Activated CD4-positive, alpha-beta T cell treated with anti-CD3 and anti-CD28 coated beads, Interleukin-2, amount 10 ng/mL, durations not matched to agents 24 days and 14 days (primary cell): ENCODE data around the gene CFAP69. TPM values are rescaled to one million over a fixed set of nuclear protein-coding genes. Genes with fewer than 3 reads are reported as not detected.

Source experiments
- DNase-seq: peaks from one replicate; pipeline ENCODE4 v3.0.0; 2022
- H3K27ac Mint-ChIP-seq: one replicate; pipeline ENCODE4 v1.8.0; 2022; ENCODE audit warnings: mild to moderate bottlenecking, mixed read lengths
- H3K27me3 Mint-ChIP-seq: one replicate; pipeline ENCODE4 v1.8.0; 2022; ENCODE audit warnings: mixed read lengths
- H3K36me3 Mint-ChIP-seq: one replicate; pipeline ENCODE4 v1.8.0; 2022; ENCODE audit warnings: low read depth, mild to moderate bottlenecking, mixed read lengths
- H3K4me1 Mint-ChIP-seq: one replicate; pipeline ENCODE4 v1.8.0; 2021; ENCODE audit warnings: mixed read lengths
- H3K4me3 Mint-ChIP-seq: one replicate; pipeline ENCODE4 v1.8.0; 2022; ENCODE audit warnings: mild to moderate bottlenecking, moderate library complexity, mixed read lengths
- H3K9me3 Mint-ChIP-seq: one replicate; pipeline ENCODE4 v1.8.0; 2021; ENCODE audit warnings: mixed read lengths
- intact Hi-C: fragments of 100-400 bp; cut with micrococcal nuclease; formaldehyde crosslinking; loops from one replicate; pipeline ENCODE4 v1.15.1; 2023
- total RNA-seq: library from RNA; stranded (reverse); gene quantifications from 2 replicates; pipeline ENCODE4 v1.2.3, GENCODE V29; 2022

CFAP69 gene
- total RNA-seq, 1 donor from 2014 or later: not detected

- Mint-ChIP-seq H3K9me3 (no peaks in the 10 kb centered on the region), H3K4me3 (no peak overlapping the region), H3K36me3 (no peaks in the 10 kb centered on the region), H3K4me1 (no peaks in the 10 kb centered on the region), H3K27me3 (peaks cover 19% of the 10 kb centered on the region), H3K27ac (no peak overlapping the region)
- no peak for DNase-seq
- intact Hi-C loops: no loop called here
Observed at GRCh38 chr7:90222811-90223725, 21.9 kb upstream of the CFAP69 start.

DNA sequence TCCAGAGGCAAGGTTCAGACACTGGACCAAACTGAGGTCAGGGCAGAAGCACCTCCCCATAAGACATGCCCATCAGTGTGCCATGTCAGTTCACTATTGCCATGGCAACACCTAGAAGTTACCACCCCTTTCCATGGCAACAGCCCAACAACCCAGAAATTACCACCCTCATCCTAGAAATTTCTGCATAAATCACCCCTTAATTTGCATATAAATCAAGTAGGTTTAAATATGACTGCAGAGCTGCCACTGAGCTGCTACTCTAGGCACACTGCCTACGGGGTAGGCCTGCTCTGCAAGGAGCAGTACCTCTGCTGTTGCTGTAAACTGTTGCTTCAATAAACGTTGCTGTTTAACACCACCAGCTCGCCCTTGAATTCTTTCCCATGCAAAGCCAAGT, 20.8 kb upstream of the CFAP69 start:
- Mint-ChIP-seq H3K27ac (no peak overlapping the region), H3K4me3 (no peak overlapping the region), H3K27me3 (peaks cover 21% of the 10 kb centered on the region), H3K36me3 (no peaks in the 10 kb centered on the region), H3K9me3 (no peaks in the 10 kb centered on the region), H3K4me1 (no peaks in the 10 kb centered on the region)
- no peak for DNase-seq
- intact Hi-C loops: no loop called here

GRCh38 chr7:90225181-90225580, 19.8 kb upstream of the CFAP69 start:
- Mint-ChIP-seq H3K27me3 (peaks cover 23% of the 10 kb centered on the region), H3K36me3 (no peaks in the 10 kb centered on the region), H3K4me3 (no peak overlapping the region), H3K4me1 (no peaks in the 10 kb centered on the region), H3K27ac (no peak overlapping the region), H3K9me3 (no peaks in the 10 kb centered on the region)
- intact Hi-C loops: no loop called here
- DNase-seq: no peak

DNA sequence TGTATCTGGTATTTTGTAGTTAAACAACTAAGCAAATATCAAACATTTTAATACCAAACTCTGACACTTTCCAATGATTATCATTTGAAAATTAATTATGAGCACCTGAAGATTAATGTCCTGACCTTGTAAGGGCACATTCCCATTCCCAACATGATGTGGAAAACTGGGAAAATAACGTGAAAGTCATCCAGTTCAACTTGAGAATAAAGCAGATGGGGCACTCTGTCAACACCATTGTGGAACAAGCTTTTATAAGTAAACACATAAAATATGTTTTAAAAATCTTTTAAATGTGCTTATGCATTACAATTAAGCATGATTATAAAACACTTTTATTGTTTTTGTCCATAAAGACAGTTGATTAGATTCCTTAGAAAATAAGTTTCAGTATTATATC, 19.4 kb upstream of the CFAP69 start:
- DNase-seq: no peak
- Mint-ChIP-seq H3K4me1 (no peaks in the 10 kb centered on the region), H3K36me3 (no peaks in the 10 kb centered on the region), H3K27ac (no peak overlapping the region), H3K4me3 (no peak overlapping the region), H3K27me3 (peaks cover 20% of the 10 kb centered on the region), H3K9me3 (no peaks in the 10 kb centered on the region)
- intact Hi-C loops: no loop called here

DNA sequence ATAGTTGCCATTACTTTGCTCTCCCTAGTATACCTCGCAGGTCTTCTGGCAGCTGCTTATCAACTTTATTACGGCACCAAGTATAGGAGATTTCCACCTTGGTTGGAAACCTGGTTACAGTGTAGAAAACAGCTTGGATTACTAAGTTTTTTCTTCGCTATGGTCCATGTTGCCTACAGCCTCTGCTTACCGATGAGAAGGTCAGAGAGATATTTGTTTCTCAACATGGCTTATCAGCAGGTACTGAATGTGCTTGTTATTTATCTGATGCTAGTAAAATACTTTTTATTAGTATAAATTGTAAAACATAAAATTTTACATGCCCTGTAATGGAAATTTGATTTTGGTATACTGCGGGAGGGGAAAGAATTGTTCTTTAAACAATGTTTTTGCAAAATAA, 17.7 kb upstream of the CFAP69 start:
- intact Hi-C loops: no loop called here

GRCh38 chr7:90229682-90230081, 15.3 kb upstream of the CFAP69 start:
- no peak overlapping the region for H3K4me3 Mint-ChIP-seq
- peaks cover 13% of the 10 kb centered on the region for H3K27me3 Mint-ChIP-seq
- no peaks in the 10 kb centered on the region for H3K4me1 Mint-ChIP-seq
- intact Hi-C loops: no loop called here
- no peaks in the 10 kb centered on the region for H3K36me3 Mint-ChIP-seq
- no peaks in the 10 kb centered on the region for H3K9me3 Mint-ChIP-seq
- DNase-seq: no peak
- no peak overlapping the region for H3K27ac Mint-ChIP-seq

More for the DNA sequence above, 17.7 kb upstream of the CFAP69 start:
- Mint-ChIP-seq H3K36me3 (no peaks in the 10 kb centered on the region), H3K9me3 (no peaks in the 10 kb centered on the region), H3K4me1 (no peaks in the 10 kb centered on the region), H3K27ac (no peak overlapping the region), H3K4me3 (no peak overlapping the region), H3K27me3 (peaks cover 16% of the 10 kb centered on the region)
- DNase-seq: no peak

DNA sequence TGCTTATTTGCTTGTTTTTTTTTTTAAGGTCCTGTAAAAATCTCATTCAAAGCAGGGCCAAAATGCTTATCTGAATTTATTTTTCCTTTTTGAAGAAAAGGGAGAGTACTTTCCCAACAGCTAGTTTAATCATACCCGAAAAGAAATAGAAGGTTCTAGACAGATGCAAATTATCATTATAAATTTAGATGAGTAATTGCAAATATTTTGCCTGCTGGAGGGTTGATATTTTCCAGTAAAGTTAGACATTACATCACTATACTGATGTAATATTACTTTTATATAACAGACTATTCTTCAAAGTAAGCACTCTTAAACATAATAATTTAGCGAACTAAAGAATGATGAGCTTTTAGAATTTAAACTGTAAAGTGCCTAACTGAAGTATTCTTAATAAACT, 14.1 kb upstream of the CFAP69 start:
- Mint-ChIP-seq H3K4me1 (no peaks in the 10 kb centered on the region), H3K4me3 (no peak overlapping the region), H3K27me3 (peaks cover 10% of the 10 kb centered on the region), H3K27ac (no peak overlapping the region), H3K36me3 (no peaks in the 10 kb centered on the region), H3K9me3 (no peaks in the 10 kb centered on the region)
- intact Hi-C loops: no loop called here
- no peak for DNase-seq

DNA sequence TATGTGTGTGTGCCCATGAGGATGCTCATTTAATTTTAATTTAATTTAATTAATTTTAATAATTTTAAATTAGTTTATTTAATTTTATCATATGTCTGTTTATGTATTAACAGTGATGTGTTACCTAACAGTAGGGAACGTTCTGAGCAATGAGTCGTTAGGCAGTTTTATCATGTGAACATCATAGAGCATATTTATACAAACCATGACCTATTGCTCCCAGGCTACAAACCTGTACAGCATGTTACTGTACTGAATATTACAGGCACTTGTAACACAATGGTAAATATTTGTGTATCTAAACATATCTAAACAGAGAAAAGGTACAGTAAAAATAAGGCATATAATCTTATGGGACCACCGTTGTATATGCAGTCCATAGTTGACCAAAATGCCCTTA, 13.7 kb upstream of the CFAP69 start:
- intact Hi-C loops: no loop called here
- H3K27me3 Mint-ChIP-seq: peaks cover 10% of the 10 kb centered on the region
- no peaks in the 10 kb centered on the region for H3K4me1 Mint-ChIP-seq
- DNase-seq: no peak
- no peak overlapping the region for H3K4me3 Mint-ChIP-seq
- no peaks in the 10 kb centered on the region for H3K36me3 Mint-ChIP-seq
- no peak overlapping the region for H3K27ac Mint-ChIP-seq
- H3K9me3 Mint-ChIP-seq: no peaks in the 10 kb centered on the region

DNA sequence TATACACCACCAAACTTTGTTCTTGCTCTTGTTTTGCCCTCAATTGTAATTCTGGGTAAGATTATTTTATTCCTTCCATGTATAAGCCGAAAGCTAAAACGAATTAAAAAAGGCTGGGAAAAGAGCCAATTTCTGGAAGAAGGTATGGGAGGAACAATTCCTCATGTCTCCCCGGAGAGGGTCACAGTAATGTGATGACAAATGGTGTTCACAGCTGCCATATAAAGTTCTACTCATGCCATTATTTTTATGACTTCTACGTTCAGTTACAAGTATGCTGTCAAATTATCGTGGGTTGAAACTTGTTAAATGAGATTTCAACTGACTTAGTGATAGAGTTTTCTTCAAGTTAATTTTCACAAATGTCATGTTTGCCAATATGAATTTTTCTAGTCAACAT, 12.5 kb upstream of the CFAP69 start:
- intact Hi-C loops: no loop called here
- Mint-ChIP-seq H3K27me3 (peaks cover 16% of the 10 kb centered on the region), H3K27ac (no peak overlapping the region), H3K9me3 (no peaks in the 10 kb centered on the region), H3K4me1 (no peaks in the 10 kb centered on the region), H3K36me3 (no peaks in the 10 kb centered on the region), H3K4me3 (no peak overlapping the region)
- no peak for DNase-seq

DNA sequence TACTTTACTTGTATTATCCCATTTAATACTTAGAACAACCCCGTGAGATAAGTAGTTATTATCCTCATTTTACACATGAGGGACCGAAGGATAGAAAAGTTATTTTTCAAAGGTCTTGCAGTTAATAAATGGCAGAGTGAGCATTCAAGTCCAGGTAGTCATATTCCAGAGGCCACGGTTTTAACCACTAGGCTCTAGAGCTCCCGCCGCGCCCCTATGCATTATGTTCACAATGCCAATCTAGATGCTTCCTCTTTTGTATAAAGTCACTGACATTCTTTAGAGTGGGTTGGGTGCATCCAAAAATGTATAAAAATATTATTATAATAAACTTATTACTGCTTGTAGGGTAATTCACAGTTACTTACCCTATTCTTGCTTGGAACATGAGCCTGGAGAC, 11.4 kb upstream of the CFAP69 start:
- Mint-ChIP-seq H3K27ac (no peak overlapping the region), H3K4me1 (no peaks in the 10 kb centered on the region), H3K9me3 (no peaks in the 10 kb centered on the region), H3K36me3 (no peaks in the 10 kb centered on the region), H3K27me3 (peaks cover 15% of the 10 kb centered on the region), H3K4me3 (no peak overlapping the region)
- intact Hi-C loops: no loop called here
- DNase-seq: no peak

- Mint-ChIP-seq H3K27me3 (peaks cover 13% of the 10 kb centered on the region), H3K9me3 (no peaks in the 10 kb centered on the region), H3K4me1 (peaks cover 2% of the 10 kb centered on the region), H3K27ac (no peak overlapping the region), H3K36me3 (no peaks in the 10 kb centered on the region), H3K4me3 (no peak overlapping the region)
- intact Hi-C loops: no loop called here
- DNase-seq: no peak
Observed at GRCh38 chr7:90236721-90237289, 8.2 kb upstream of the CFAP69 start.

- H3K36me3 Mint-ChIP-seq: no peaks in the 10 kb centered on the region
- H3K9me3 Mint-ChIP-seq: no peaks in the 10 kb centered on the region
- H3K27ac Mint-ChIP-seq: no peak overlapping the region
- H3K4me3 Mint-ChIP-seq: no peak overlapping the region
- intact Hi-C loops: no loop called here
- no peak for DNase-seq
- H3K4me1 Mint-ChIP-seq: peaks cover 2% of the 10 kb centered on the region
- peaks cover 20% of the 10 kb centered on the region for H3K27me3 Mint-ChIP-seq
Observed at GRCh38 chr7:90238022-90238421, 7.0 kb upstream of the CFAP69 start.

DNA sequence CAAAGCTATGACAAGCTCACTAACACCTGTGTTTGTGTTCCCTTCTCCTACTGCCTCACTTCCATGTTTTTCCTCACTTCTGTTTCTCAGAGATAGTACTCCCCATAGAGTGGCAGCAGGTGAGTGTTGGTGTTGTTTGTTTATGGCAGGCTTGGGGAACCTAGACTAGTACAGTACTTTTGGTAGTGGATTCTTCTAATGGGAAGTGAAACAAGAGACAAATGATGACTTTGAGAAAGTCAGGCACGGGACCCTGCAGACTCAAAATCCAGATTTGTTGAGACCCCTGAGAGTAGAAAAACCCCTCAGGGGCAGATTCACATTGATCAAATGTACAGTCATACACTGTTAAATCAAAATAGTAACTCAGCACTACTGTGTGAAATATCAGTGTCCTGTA, 6.4 kb upstream of the CFAP69 start:
- H3K27ac Mint-ChIP-seq: no peak overlapping the region
- peaks cover 23% of the 10 kb centered on the region for H3K27me3 Mint-ChIP-seq
- peaks cover 2% of the 10 kb centered on the region for H3K4me1 Mint-ChIP-seq
- no peaks in the 10 kb centered on the region for H3K9me3 Mint-ChIP-seq
- no peak overlapping the region for H3K4me3 Mint-ChIP-seq
- no peak for DNase-seq
- no peaks in the 10 kb centered on the region for H3K36me3 Mint-ChIP-seq
- intact Hi-C loops: no loop called here

DNA sequence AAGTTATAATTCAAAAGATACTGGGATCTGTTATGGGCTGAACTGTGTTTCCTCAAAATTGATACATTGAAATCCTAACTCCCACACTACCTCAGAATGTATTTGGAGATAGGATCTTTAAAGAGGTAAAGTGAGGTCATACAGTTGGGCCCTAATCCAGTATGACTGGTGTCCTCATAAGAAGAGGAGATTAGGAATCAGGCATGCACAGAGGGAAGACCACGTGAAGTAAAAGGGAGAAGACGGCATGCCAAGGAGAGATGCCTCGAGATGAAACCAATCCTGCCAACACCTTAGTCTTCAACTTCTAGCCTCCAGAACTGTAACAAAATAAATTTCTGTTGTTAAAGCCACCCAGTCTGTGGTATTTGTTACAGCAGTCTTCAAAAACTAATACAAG, 5.9 kb upstream of the CFAP69 start:
- DNase-seq: no peak
- H3K4me3 Mint-ChIP-seq: no peak overlapping the region
- H3K27me3 Mint-ChIP-seq: peaks cover 27% of the 10 kb centered on the region
- H3K9me3 Mint-ChIP-seq: no peaks in the 10 kb centered on the region
- no peak overlapping the region for H3K27ac Mint-ChIP-seq
- intact Hi-C loops: no loop called here
- no peaks in the 10 kb centered on the region for H3K36me3 Mint-ChIP-seq
- H3K4me1 Mint-ChIP-seq: peaks cover 2% of the 10 kb centered on the region
